Neuronal stem cell (in vitro differentiated cells): Measurements from ENCODE around the gene APLP2.

Experiments used
- DNase-seq: peaks from one replicate; pipeline ENCODE4 v3.0.0-alpha.2; 2013; ENCODE audit warnings: low spot score
- H2AFZ ChIP-seq: one replicate; pipeline ENCODE4 v1.6.1; 2013; ENCODE audit warnings: mild to moderate bottlenecking, low read length, inconsistent platforms
- H2AK5ac ChIP-seq: 2 replicates; pipeline ENCODE4 v1.6.1; 2013; ENCODE audit warnings: low read depth, mild to moderate bottlenecking, inconsistent platforms, low read length, moderate library complexity, mixed read lengths
- H2BK120ac ChIP-seq: 2 replicates; pipeline ENCODE4 v1.6.1; 2013; ENCODE audit warnings: low read depth, mild to moderate bottlenecking, inconsistent platforms, low read length, moderate library complexity, mixed read lengths
- H2BK12ac ChIP-seq: one replicate; pipeline ENCODE4 v1.6.1; 2013; ENCODE audit warnings: low read length, inconsistent platforms
- H2BK15ac ChIP-seq: 2 replicates; pipeline ENCODE4 v1.6.1; 2013; ENCODE audit warnings: mild to moderate bottlenecking, low read length, inconsistent platforms, mixed read lengths
- H2BK5ac ChIP-seq: one replicate; pipeline ENCODE4 v1.6.1; 2013; ENCODE audit warnings: inconsistent platforms, mild to moderate bottlenecking, low read length, moderate library complexity
- H3K14ac ChIP-seq: one replicate; pipeline ENCODE4 v1.6.1; 2013; ENCODE audit warnings: low read length, inconsistent platforms
- H3K18ac ChIP-seq: 2 replicates; pipeline ENCODE4 v1.6.1; 2013; ENCODE audit warnings: low read length, inconsistent platforms
- H3K23ac ChIP-seq: 2 replicates; pipeline ENCODE4 v1.6.1; 2013; ENCODE audit warnings: low read depth, mild to moderate bottlenecking, mixed read lengths, low read length, inconsistent platforms; ENCODE audit not compliant: poor library complexity
- H3K27ac ChIP-seq: replicated peaks from 3 replicates; pipeline ENCODE4 v1.5.1; 2013; ENCODE audit warnings: low read length, inconsistent platforms
- H3K27me3 ChIP-seq, 3 experiments: 2 replicates each; pipeline ENCODE4 v1.6.1; 2013; ENCODE audit warnings: low read length in 3 of 3, mild to moderate bottlenecking in 2 of 3, inconsistent platforms in 1 of 3, low read depth in 1 of 3, mixed read lengths in 1 of 3, moderate library complexity in 1 of 3; ENCODE audit not compliant: control insufficient read depth in 3 of 3, insufficient read depth in 3 of 3
- H3K36me3 ChIP-seq, 2 donors: replicated peaks in 1 of 2; 2 replicates each; pipeline ENCODE4 v1.6.1; 2013; ENCODE audit warnings: low read length in 2 of 2; ENCODE audit not compliant: control insufficient read depth in 2 of 2, insufficient read depth in 2 of 2
- H3K4ac ChIP-seq: 2 replicates; pipeline ENCODE4 v1.6.1; 2013; ENCODE audit warnings: inconsistent platforms, mild to moderate bottlenecking, low read length, moderate library complexity
- H3K4me1 ChIP-seq, 2 donors: 1 replicate in 1 of 2; 2 replicates in 1 of 2; pipeline ENCODE4 v1.6.1; 2013; ENCODE audit warnings: low read length in 2 of 2, low read depth in 1 of 2; ENCODE audit not compliant: control insufficient read depth in 2 of 2, insufficient read depth in 1 of 2
- H3K4me2 ChIP-seq: one replicate; pipeline ENCODE4 v1.6.1; 2013; ENCODE audit warnings: mild to moderate bottlenecking, low read length, inconsistent platforms; ENCODE audit not compliant: insufficient read depth, poor library complexity, severe bottlenecking
- H3K4me3 ChIP-seq, 2 donors: 2 replicates each; pipeline ENCODE4 v1.5.1; 2013; ENCODE audit warnings: low read length in 2 of 2, mild to moderate bottlenecking in 2 of 2, inconsistent platforms in 1 of 2, moderate library complexity in 1 of 2
- H3K79me1 ChIP-seq: one replicate; pipeline ENCODE4 v1.6.1; 2013; ENCODE audit warnings: low read depth, mild to moderate bottlenecking, inconsistent platforms, low read length, moderate library complexity
- H3K9ac ChIP-seq: one replicate; pipeline ENCODE4 v1.6.1; 2013; ENCODE audit warnings: mild to moderate bottlenecking, low read depth, low read length, inconsistent platforms; ENCODE audit not compliant: poor library complexity
- H3K9me3 ChIP-seq, 2 donors: replicated peaks in 1 of 2; 2 replicates each; pipeline versions ENCODE3 to v1.6.1; 2013; ENCODE audit warnings: low read length in 2 of 2, mild to moderate bottlenecking in 2 of 2, inconsistent platforms in 1 of 2, low read depth in 1 of 2, mixed read lengths in 1 of 2, moderate library complexity in 1 of 2; ENCODE audit not compliant: control insufficient read depth in 2 of 2, insufficient read depth in 1 of 2
- H4K8ac ChIP-seq: one replicate; pipeline ENCODE4 v1.6.1; 2013; ENCODE audit warnings: low read depth, mild to moderate bottlenecking, inconsistent platforms, low read length, moderate library complexity
- H4K91ac ChIP-seq: one replicate; pipeline ENCODE4 v1.6.1; 2013; ENCODE audit warnings: low read length, low read depth, mild to moderate bottlenecking, inconsistent platforms; ENCODE audit not compliant: poor library complexity
- WGBS, 2 donors: extraction: QIAGEN DNeasy Blood & Tissue Kit; methylation state at CpG; one replicate each; pipeline ENCODE4 v1.1.7; 2013; ENCODE audit warnings: missing lambda C conversion rate in 2 of 2, mixed read lengths in 1 of 2; ENCODE audit not compliant: insufficient read length in 2 of 2, insufficient replicate concordance in 1 of 2; ENCODE audit errors: extremely low coverage in 2 of 2; 5-methylcytosine and 5-hydroxymethylcytosine counted together

The APLP2 gene

DNA sequence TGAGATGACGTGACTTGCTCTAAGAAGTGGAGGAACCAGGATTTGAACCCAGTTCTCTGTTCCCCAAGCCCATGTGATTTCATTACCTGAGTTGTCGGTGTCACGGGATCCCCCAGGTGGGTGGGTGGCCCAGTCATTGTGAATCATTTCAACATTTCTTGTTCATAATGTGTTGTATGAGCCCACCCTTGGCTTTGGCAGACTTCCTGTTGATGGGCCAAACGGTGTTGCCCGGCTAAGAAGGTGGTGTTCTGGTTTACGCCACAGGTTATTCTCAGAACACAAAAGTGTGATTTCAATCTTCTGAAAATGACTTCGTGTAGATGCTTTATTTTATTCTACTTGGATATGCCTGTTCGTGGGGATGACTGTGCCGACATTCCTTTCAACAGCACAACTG, 68.3 kb downstream of the APLP2 start:
- H2AK5ac ChIP-seq, result no peak overlapping the region
- no peak overlapping the region for H3K23ac ChIP-seq
- no peak overlapping the region for H4K91ac ChIP-seq
- no peak overlapping the region for H2BK5ac ChIP-seq
- H3K27me3 ChIP-seq, result no peaks in the 10 kb centered on the region
- H2BK15ac ChIP-seq, result no peak overlapping the region
- no peak overlapping the region for H3K4ac ChIP-seq
- no peak overlapping the region for H3K14ac ChIP-seq
- H3K9ac ChIP-seq, result no peak overlapping the region
- no peak overlapping the region for H3K18ac ChIP-seq
- no CpG with 5 or more reads among the region's 9 CpGs for WGBS, 2 donors
- no peak overlapping the region for H3K27ac ChIP-seq
- peaks cover 0 to 2% of the 10 kb centered on the region in 2 donors for H3K9me3 ChIP-seq
- H2BK12ac ChIP-seq, result no peak overlapping the region
- H3K4me3 ChIP-seq, result no peak overlapping the region
- no peak for DNase-seq
- H4K8ac ChIP-seq, result no peak overlapping the region
- no peak overlapping the region for H2AFZ ChIP-seq
- no peak overlapping the region for H3K4me2 ChIP-seq
- H3K79me1 ChIP-seq, result peaks cover 4% of the 10 kb centered on the region
- no peak overlapping the region for H2BK120ac ChIP-seq
- H3K4me1 ChIP-seq, result no peaks in the 10 kb centered on the region
- H3K36me3 ChIP-seq, result peaks cover 70 to 94% of the 10 kb centered on the region in 2 donors

DNA sequence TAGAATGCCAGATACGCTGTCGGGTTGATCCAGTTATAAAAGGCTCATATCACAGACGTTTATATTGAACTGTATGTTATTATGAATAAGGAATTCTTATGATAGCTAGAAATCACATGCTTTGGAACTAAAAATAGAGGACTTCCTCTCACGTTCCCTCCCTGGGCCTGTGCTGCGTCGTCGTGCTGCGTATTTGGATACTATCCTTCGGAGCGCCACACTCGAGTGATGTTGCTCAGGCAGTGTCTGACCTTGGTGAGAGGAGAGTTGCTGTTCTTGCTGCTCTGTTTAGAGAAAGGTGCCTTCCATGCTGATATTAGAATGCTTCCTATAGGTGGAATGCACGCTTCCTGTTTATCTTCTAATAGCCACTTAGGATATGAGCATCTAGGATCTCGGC, 69.7 kb downstream of the APLP2 start:
- no peak overlapping the region for H3K27ac ChIP-seq
- peaks cover 68 to 95% of the 10 kb centered on the region in 2 donors for H3K36me3 ChIP-seq
- no peak overlapping the region for H2BK120ac ChIP-seq
- no CpG with 5 or more reads among the region's 13 CpGs for WGBS, 2 donors
- no peak overlapping the region for H3K14ac ChIP-seq
- no peak overlapping the region for H2AFZ ChIP-seq
- H3K9me3 ChIP-seq, result peaks cover 0 to 2% of the 10 kb centered on the region in 2 donors
- no peak overlapping the region for H4K91ac ChIP-seq
- no peak overlapping the region for H2BK15ac ChIP-seq
- peaks cover 4% of the 10 kb centered on the region for H3K79me1 ChIP-seq
- H3K23ac ChIP-seq, result no peak overlapping the region
- no peak overlapping the region for H3K4me3 ChIP-seq
- no peaks in the 10 kb centered on the region for H3K27me3 ChIP-seq
- no peak overlapping the region for H3K4me2 ChIP-seq
- H3K9ac ChIP-seq, result peak overlapping the region; percentile 55
- H3K18ac ChIP-seq, result no peak overlapping the region
- H2AK5ac ChIP-seq, result no peak overlapping the region
- no peak overlapping the region for H4K8ac ChIP-seq
- no peak for DNase-seq
- peaks cover 6 to 8% of the 10 kb centered on the region in 2 donors for H3K4me1 ChIP-seq
- H2BK12ac ChIP-seq, result no peak overlapping the region
- H3K4ac ChIP-seq, result no peak overlapping the region
- no peak overlapping the region for H2BK5ac ChIP-seq

DNA sequence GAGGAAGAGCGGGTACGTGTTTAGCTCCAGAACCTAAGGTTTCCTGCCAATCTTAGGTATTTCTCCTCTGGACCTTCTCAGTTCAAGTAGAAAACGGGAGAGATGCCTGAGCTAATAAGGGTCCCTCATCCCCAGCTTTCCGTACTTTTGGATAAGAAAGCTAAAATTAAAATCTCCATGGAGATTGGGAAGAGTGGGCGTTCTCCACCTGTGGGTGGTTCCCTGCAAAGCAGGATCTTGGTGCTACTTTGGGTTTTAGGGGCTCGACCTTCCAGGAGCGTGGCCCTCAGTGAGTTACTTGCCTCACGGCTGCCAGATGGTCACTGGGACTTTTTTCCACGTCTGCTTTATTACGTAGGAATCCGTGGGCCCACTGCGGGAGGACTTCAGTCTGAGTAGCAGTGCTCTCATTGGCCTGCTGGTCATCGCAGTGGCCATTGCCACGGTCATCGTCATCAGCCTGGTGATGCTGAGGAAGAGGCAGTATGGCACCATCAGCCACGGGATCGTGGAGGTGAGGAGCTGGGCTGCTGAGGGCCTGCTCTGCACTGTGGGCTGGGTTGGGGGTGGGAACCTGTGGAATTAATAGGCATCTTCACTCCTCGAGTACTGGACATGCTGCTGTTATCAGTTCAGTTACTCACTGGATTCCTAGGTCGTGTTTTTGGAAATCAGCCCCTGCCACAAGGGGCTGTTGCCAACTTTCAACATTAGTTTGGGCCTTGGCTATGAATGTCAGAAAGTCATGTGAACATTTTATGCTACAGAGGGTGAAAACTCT, 72.1 kb downstream of the APLP2 start:
- Histone ChIP-seq H2BK120ac (no peak overlapping the region), H3K4me2 (no peak overlapping the region), H3K18ac (no peak overlapping the region), H3K36me3 (peaks cover 57 to 94% of the 10 kb centered on the region in 2 donors), H2AFZ (no peak overlapping the region), H3K9me3 (peaks cover 0 to 2% of the 10 kb centered on the region in 2 donors), H3K79me1 (no peaks in the 10 kb centered on the region), H3K27me3 (no peaks in the 10 kb centered on the region), H2BK5ac (no peak overlapping the region), H2AK5ac (no peak overlapping the region), H3K4ac (no peak overlapping the region), H3K9ac (no peak overlapping the region), H3K4me3 (no peak overlapping the region), H4K8ac (no peak overlapping the region), H2BK12ac (no peak overlapping the region), H3K27ac (no peak overlapping the region), H3K23ac (no peak overlapping the region), H2BK15ac (no peak overlapping the region), H4K91ac (no peak overlapping the region), H3K4me1 (peaks cover 9 to 19% of the 10 kb centered on the region in 2 donors), H3K14ac (no peak overlapping the region)
- no peak for DNase-seq
- no CpG with 5 or more reads among the region's 19 CpGs for WGBS, 2 donors

DNA sequence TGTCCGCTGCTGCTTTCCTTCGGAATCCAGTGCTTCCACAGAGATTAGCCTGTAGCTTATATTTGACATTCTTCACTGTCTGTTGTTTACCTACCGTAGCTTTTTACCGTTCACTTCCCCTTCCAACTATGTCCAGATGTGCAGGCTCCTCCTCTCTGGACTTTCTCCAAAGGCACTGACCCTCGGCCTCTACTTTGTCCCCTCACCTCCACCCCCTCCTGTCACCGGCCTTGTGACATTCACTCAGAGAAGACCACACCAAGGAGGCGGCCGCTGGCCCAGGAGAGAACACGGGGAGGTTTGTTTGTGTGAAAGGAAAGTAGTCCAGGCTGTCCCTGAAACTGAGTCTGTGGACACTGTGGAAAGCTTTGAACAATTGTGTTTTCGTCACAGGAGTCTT, 74.4 kb downstream of the APLP2 start:
- H3K4me3 ChIP-seq, result no peak overlapping the region
- peaks cover 48 to 91% of the 10 kb centered on the region in 2 donors for H3K36me3 ChIP-seq
- H4K91ac ChIP-seq, result no peak overlapping the region
- no peak overlapping the region for H3K9ac ChIP-seq
- no peaks in the 10 kb centered on the region for H3K9me3 ChIP-seq
- no peak overlapping the region for H3K4me2 ChIP-seq
- H3K23ac ChIP-seq, result no peak overlapping the region
- no peak overlapping the region for H3K18ac ChIP-seq
- no peak overlapping the region for H3K27ac ChIP-seq
- no peak overlapping the region for H2BK120ac ChIP-seq
- H3K4ac ChIP-seq, result no peak overlapping the region
- no peak overlapping the region for H2AK5ac ChIP-seq
- H2BK12ac ChIP-seq, result no peak overlapping the region
- DNase-seq, result no peak
- H3K4me1 ChIP-seq, result peaks cover 9 to 19% of the 10 kb centered on the region in 2 donors
- no peak overlapping the region for H2BK15ac ChIP-seq
- H4K8ac ChIP-seq, result no peak overlapping the region
- H2AFZ ChIP-seq, result no peak overlapping the region
- H3K27me3 ChIP-seq, result no peaks in the 10 kb centered on the region
- H3K14ac ChIP-seq, result no peak overlapping the region
- H3K79me1 ChIP-seq, result no peaks in the 10 kb centered on the region
- no peak overlapping the region for H2BK5ac ChIP-seq
- no CpG with 5 or more reads among the region's 10 CpGs for WGBS, 2 donors
